Activated naive CD8-positive, alpha-beta T cell treated with anti-CD3 and anti-CD28 coated beads, Interleukin-2, amount 50 U/mL, for 16 hours (primary cell): ENCODE data around the gene LIPC.

Source experiments
- DNase-seq: peaks from one replicate; pipeline ENCODE4 v3.0.0-alpha.2; 2020; ENCODE audit warnings: low read depth, low spot score

Gene LIPC

GRCh38 chr15:58474741-58475323 lies 43.0 kb downstream of the LIPC start:
- DNase-seq = no peak

- DNase-seq = no peak
Observed at GRCh38 chr15:58475573-58476524, 44.1 kb downstream of the LIPC start.

- no peak for DNase-seq
Observed at GRCh38 chr15:58476525-58477162, 44.9 kb downstream of the LIPC start.

- no peak for DNase-seq
Observed at GRCh38 chr15:58477170-58477569, 45.4 kb downstream of the LIPC start.

GRCh38 chr15:58478035-58478434 lies 46.2 kb downstream of the LIPC start:
- DNase-seq = no peak

GRCh38 chr15:58478579-58478978 lies 46.8 kb downstream of the LIPC start:
- no peak for DNase-seq

- DNase-seq = no peak
Observed at GRCh38 chr15:58479941-58480340, 48.1 kb downstream of the LIPC start.

GRCh38 chr15:58483376-58483775 lies 51.6 kb downstream of the LIPC start:
- no peak for DNase-seq

- DNase-seq = no peak
Observed at GRCh38 chr15:58484791-58485600, 53.2 kb downstream of the LIPC start.

- no peak for DNase-seq
Observed at GRCh38 chr15:58486062-58486461, 54.3 kb downstream of the LIPC start.

- no peak for DNase-seq
Observed at GRCh38 chr15:58486564-58486963, 54.8 kb downstream of the LIPC start.

- DNase-seq = no peak
Observed at GRCh38 chr15:58487041-58487723, 55.4 kb downstream of the LIPC start.

- no peak for DNase-seq
Observed at GRCh38 chr15:58487724-58488120, 55.9 kb downstream of the LIPC start.

GRCh38 chr15:58489289-58490085 lies 57.7 kb downstream of the LIPC start:
- DNase-seq = no peak

- no peak for DNase-seq
Observed at GRCh38 chr15:58490086-58490887, 58.5 kb downstream of the LIPC start.

- no peak for DNase-seq
Observed at GRCh38 chr15:58490888-58491473, 59.2 kb downstream of the LIPC start.

GRCh38 chr15:58491499-58492202 lies 59.9 kb downstream of the LIPC start:
- DNase-seq = no peak

GRCh38 chr15:58492661-58493397 lies 61.0 kb downstream of the LIPC start:
- no peak for DNase-seq
